Stimulated activated CD4-positive, alpha-beta T cell treated with anti-CD3 and anti-CD28 coated beads, Interleukin-4, amount 100 ng/mL, for 48 hours (primary cell): Measurements from ENCODE around the gene HOXC12.

ENCODE experiments used
- DNase-seq, 2 donors: peaks; one replicate each; pipeline ENCODE4 v3.0.0-alpha.2; 2020; ENCODE audit warnings: low read depth in 2 of 2

Gene HOXC12

DNA sequence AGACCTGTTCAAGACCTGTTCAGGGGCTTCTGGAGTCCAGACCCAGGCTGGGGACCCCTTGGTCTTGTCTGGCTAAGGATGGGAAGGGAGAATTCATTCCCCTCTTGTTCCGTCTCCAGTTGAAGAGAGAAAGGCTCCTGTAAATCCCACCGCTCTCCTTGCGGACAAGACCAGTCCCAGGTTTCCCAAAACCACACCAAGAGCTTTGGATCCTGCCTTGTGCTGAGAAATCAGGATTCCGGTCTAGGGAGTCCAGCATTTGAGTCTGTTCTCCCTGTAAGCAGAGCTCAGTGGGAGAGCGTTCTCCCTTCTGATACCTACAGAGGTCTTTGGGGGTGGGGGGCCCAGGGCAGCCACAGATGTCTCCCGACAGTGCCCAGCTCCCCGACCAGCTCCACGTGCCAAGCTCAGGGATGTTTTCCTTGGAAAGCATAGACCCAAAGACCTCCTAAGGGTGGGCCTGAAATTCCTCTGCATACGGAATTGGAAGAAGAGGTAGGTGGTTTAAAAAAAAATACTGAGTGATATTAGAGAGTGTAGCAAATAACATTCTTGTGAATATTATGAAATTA, 14.2 kb upstream of the HOXC12 start:
- no peak for DNase-seq

DNA sequence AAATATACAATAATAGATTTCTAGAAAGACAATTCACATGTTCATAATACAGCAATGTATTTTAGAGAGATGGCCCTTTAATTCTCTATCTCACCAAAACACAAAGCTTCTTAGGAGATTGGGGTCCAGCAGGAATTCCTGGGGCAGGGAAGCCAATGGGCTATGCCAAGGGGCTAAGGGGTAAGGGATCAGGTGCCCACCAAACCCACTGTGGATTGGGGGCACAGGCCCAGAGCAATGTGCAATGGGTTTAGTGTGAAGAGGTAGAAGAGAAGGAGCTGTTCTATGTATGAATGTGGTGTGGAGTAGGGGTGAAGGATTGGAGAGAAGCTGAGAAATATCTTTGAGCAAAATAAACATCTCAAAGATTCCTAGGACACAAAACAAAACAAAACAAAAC, 13.5 kb upstream of the HOXC12 start:
- DNase-seq: no peak

GRCh38 chr12:53941750-53942149, 13.0 kb upstream of the HOXC12 start:
- DNase-seq: no peak

GRCh38 chr12:53942467-53942997, 12.2 kb upstream of the HOXC12 start:
- DNase-seq: no peak

DNA sequence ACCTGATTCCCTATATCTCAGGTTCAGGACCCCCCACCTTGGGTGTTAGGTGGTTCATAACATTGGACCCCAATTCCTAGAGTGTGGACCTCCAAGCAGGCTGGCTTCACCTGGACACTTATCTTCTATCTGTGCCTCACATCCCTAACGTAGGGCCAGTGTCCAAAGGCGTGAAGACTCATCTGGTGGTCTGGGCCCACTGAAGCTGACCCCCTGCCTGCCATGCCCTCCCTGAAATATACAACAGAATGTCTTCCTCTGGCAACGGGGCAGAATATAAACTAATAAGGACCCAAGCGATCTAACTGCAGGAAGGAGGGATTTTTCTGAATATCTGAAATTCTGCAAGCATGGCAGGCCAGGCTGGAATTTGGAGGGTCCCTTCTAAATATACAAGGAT, 10.5 kb upstream of the HOXC12 start:
- no peak for DNase-seq

GRCh38 chr12:53944907-53945847, 9.5 kb upstream of the HOXC12 start:
- DNase-seq: no peak

- no peak for DNase-seq
Measured at GRCh38 chr12:53947743-53948142, 7.0 kb upstream of the HOXC12 start.

- DNase-seq: no peak
Measured at GRCh38 chr12:53948650-53949593, 5.8 kb upstream of the HOXC12 start.

DNA sequence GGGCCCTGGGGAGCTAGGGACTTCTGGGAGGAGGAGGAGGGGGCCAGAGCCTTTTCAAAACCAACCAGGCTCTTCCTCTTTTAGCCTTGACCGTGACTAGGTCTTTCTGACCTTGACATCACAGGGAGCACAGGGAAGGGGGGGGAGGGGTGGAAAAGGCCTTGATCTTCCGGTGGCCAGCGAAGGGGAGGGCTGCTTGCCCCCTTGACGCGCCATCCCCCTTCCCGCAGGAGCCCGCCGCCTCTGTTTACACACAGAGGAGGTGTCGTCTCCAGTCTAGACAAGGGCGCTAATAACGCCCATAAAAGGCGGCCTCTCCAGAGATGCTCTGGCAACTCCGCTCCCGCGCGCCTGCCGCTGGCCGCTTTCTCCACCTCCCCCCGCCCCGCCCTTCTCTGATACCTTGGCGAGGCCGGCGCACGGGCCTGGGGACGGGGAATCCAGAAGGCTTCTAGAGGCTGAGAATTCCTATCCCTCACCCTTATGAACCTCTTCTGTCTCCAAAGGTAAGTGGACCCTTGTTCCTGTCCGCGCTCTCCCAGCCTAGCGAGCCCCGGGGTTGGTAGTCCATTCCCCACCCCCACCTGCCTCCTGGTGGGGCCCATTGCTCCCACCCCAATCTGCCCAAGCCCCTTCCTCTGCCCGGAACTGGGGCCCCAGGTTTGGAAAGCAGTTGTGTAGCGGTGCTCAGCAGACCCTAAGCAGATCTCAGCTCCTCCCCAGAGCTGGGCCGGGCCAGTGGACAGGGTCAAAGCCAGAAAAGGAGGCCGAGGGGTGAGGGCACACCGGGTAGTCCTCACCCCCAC, 4.9 kb upstream of the HOXC12 start:
- DNase-seq: no peak

- no peak for DNase-seq
Measured at GRCh38 chr12:53950437-53950773, 4.3 kb upstream of the HOXC12 start.

DNA sequence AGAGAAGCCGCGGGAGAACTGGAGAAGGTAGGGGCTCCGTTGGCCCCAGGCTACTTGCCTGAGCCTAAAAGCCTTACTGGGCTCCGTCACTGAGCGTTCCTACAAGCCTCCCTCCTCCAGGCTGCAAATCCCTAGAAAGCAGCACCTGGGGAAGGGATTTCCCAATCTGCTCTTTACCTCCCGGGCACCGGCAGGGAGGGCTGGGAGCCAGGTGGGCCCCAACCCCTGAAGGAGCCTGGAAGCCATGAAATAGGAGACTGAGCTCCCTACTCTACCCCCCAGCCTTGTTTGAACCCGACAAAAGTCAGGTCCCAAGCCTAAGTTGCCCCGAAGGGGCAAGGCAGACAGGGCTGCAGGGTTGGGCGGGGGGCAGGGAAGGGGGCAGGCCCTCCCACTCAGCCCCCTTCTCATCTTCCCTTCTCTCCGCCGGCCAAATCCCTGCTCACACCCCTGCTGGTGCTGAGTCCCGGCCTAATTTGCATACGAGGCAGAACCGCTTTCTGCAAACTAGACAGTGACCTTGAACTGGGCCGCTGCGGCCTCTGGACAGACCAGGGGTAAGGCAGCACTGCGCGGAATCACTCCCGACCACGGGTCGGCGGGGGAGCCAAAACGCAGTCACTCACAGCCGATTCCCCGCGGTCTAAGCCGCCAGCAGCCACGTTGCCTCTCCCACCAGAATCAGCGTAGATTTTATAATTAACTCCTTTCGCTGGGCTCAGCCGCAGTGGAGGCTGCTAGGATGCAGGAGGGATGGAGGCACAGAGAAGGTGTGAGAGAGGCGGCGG, 3.7 kb upstream of the HOXC12 start:
- no peak for DNase-seq

GRCh38 chr12:53951577-53952334, 2.9 kb upstream of the HOXC12 start:
- no peak for DNase-seq

- DNase-seq: no peak
Measured at GRCh38 chr12:53952335-53952694, 2.4 kb upstream of the HOXC12 start.

GRCh38 chr12:53952871-53953734, 1.6 kb upstream of the HOXC12 start:
- no peak for DNase-seq

GRCh38 chr12:53953831-53954693, 641 bp upstream of the HOXC12 start:
- no peak for DNase-seq

- no peak for DNase-seq
Measured at GRCh38 chr12:53955036-53955775, 503 bp downstream of the HOXC12 start.

GRCh38 chr12:53955776-53956250, 1.1 kb downstream of the HOXC12 start:
- DNase-seq: no peak
